Measurements from ENCODE around the gene RIBC2. TPM values are rescaled to one million over a fixed set of nuclear protein-coding genes. Genes with fewer than 3 reads are reported as not detected.

The RIBC2 gene
- total and polyA plus RNA-seq, 10 of the 15 experiments (the other 5 are each of a cell fraction or from before 2014, with no cell fraction given) = 0.10 TPM; not detected in 9

DNA sequence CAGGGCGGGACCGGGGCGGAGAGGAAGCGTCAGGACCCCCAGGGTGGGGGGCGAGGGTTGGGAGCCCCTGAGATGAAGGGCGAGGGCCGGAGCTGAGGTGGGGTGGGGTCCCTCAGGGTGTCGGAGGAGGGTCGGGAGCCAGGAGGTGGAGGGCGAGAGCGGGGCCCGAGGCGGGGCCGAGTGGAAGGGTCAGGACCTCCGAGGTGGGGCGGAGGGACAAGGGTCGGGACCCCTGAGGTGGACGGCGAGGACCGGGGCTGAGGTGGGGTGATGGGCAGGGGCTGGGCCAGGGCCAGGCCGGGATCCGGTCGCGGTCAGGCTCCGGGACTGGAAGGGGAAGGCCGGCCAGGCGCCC is 503 bp upstream of the RIBC2 start:
- Histone ChIP-seq H3K79me2 (ENCODE audit: control insufficient read depth, insufficient read depth, low read length) (no peaks in the 10 kb centered on the region), H4K20me1 (ENCODE audit: control insufficient read depth, insufficient read depth) (no peaks in the 10 kb centered on the region), H3K4me1 (ENCODE audit: control insufficient read depth, insufficient read depth, low read length) (no peaks in the 10 kb centered on the region), H3K9ac (ENCODE audit: control insufficient read depth, insufficient read depth, low read length) (no peak overlapping the region), H3K4me3 (no peak overlapping the region), H3K9me3 (replicated peaks; ENCODE audit: control insufficient read depth, insufficient read depth, low read length) (no peaks in the 10 kb centered on the region), H3K36me3 (ENCODE audit: control insufficient read depth in 2 of 2, insufficient read depth in 2 of 2, low read length in 1 of 2) (no peaks in the 10 kb centered on the region), H3K4me2 (ENCODE audit: control insufficient read depth, insufficient read depth) (no peak overlapping the region; the same call in 1 of the 2 replicates), H3K27ac (ENCODE audit: control insufficient read depth, insufficient read depth) (no peak overlapping the region), H3K27me3 (replicated peaks in 1 of 2; ENCODE audit: control insufficient read depth in 2 of 2, insufficient read depth in 2 of 2, low read length in 1 of 2) (peaks cover 1 to 4% of the 10 kb centered on the region in 2 experiments; a peak in 2 of 4 replicates), H2AFZ (ENCODE audit: control insufficient read depth, low read depth, low read length) (no peak overlapping the region)
- ChIA-PET SMC1A (ENCODE audit: uncharacterized antibody, unreplicated experiment) (no interaction called here), CTCF (no interaction called here), POLR2A (no interaction called here), RAD21 (ENCODE audit: unreplicated experiment) (no interaction called here)
- 78% methylated on average over 12 of the region's 27 CpGs for WGBS (ENCODE audit: insufficient coverage, insufficient replicate concordance, low lambda C conversion rate, missing lambda C conversion rate)
- no peak for ATAC-seq
- intact Hi-C loops (cut with micrococcal nuclease; ENCODE audit: unreplicated experiment) (no loop called here), in situ Hi-C loops (cut with MboI) (no loop called here)
- no peak for FAIRE-seq
- no peak for TF ChIP-seq SIX5 (IDR thresholded peaks at IDR 0.05; ENCODE audit: low read depth, low read length, severe bottlenecking)
- TF ChIP-seq, protein P1, sequence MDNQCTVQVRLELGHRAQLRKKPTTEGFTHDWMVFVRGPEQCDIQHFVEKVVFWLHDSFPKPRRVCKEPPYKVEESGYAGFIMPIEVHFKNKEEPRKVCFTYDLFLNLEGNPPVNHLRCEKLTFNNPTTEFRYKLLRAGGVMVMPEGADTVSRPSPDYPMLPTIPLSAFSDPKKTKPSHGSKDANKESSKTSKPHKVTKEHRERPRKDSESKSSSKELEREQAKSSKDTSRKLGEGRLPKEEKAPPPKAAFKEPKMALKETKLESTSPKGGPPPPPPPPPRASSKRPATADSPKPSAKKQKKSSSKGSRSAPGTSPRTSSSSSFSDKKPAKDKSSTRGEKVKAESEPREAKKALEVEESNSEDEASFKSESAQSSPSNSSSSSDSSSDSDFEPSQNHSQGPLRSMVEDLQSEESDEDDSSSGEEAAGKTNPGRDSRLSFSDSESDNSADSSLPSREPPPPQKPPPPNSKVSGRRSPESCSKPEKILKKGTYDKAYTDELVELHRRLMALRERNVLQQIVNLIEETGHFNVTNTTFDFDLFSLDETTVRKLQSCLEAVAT (IDR thresholded peaks at IDR 0.05) = no peak
- no peak for TF ChIP-seq IKZF1 (conservative IDR thresholded peaks at IDR 0.05)
- TF ChIP-seq HDAC2 (IDR thresholded peaks at IDR 0.05) = no peak
- no peak for TF ChIP-seq MTA2 (IDR thresholded peaks at IDR 0.05; ENCODE audit: low read depth)
- TF ChIP-seq, protein P2, sequence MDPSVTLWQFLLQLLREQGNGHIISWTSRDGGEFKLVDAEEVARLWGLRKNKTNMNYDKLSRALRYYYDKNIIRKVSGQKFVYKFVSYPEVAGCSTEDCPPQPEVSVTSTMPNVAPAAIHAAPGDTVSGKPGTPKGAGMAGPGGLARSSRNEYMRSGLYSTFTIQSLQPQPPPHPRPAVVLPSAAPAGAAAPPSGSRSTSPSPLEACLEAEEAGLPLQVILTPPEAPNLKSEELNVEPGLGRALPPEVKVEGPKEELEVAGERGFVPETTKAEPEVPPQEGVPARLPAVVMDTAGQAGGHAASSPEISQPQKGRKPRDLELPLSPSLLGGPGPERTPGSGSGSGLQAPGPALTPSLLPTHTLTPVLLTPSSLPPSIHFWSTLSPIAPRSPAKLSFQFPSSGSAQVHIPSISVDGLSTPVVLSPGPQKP (IDR thresholded peaks at IDR 0.05; ENCODE audit: low read depth, low read length) = no peak
- DNase-seq (ENCODE audit: low read depth, low spot score) = no peak
- BruUV-seq (replicated peaks) = no TSS peak
